Trophoblast cell (in vitro differentiated cells and primary cell): ENCODE data around the gene SEC16B.

ENCODE experiments used
- DNase-seq, 2 donors: peaks; one replicate each; pipeline ENCODE4 v3.0.0-alpha.2; 2016
- H2AFZ ChIP-seq: 2 replicates; pipeline ENCODE4 v1.6.1; 2013; ENCODE audit warnings: low read length, moderate library complexity, mild to moderate bottlenecking; ENCODE audit not compliant: insufficient read depth, poor library complexity
- H2AK5ac ChIP-seq: 2 replicates; pipeline ENCODE4 v1.6.1; 2013; ENCODE audit warnings: mild to moderate bottlenecking, low read length
- H2BK120ac ChIP-seq: 2 replicates; pipeline ENCODE4 v1.6.1; 2013; ENCODE audit warnings: low read length, mild to moderate bottlenecking, moderate library complexity; ENCODE audit not compliant: insufficient read depth, poor library complexity
- H2BK12ac ChIP-seq: 2 replicates; pipeline ENCODE4 v1.6.1; 2013; ENCODE audit warnings: mild to moderate bottlenecking, low read length, moderate library complexity
- H2BK5ac ChIP-seq: 2 replicates; pipeline ENCODE4 v1.6.1; 2013; ENCODE audit warnings: low read length, low read depth, moderate library complexity, mild to moderate bottlenecking; ENCODE audit not compliant: poor library complexity
- H3K14ac ChIP-seq: 2 replicates; pipeline ENCODE4 v1.6.1; 2013; ENCODE audit warnings: mild to moderate bottlenecking, low read length
- H3K18ac ChIP-seq: 2 replicates; pipeline ENCODE4 v1.6.1; 2013; ENCODE audit warnings: mild to moderate bottlenecking, low read length
- H3K23ac ChIP-seq: 2 replicates; pipeline ENCODE4 v1.6.1; 2013; ENCODE audit warnings: low read length
- H3K27ac ChIP-seq: 2 replicates; pipeline ENCODE4 v1.5.1; 2013; ENCODE audit warnings: low read depth, mild to moderate bottlenecking, inconsistent platforms, low read length, moderate library complexity
- H3K27me3 ChIP-seq: 2 replicates; pipeline ENCODE4 v1.6.1; 2013; ENCODE audit warnings: inconsistent platforms, mild to moderate bottlenecking, low read length, moderate library complexity; ENCODE audit not compliant: insufficient read depth
- H3K36me3 ChIP-seq, 2 experiments: 1 replicate in 1 of 2; 2 replicates in 1 of 2; pipeline ENCODE4 v1.6.1; 2013; ENCODE audit warnings: low read length in 2 of 2, mild to moderate bottlenecking in 2 of 2, moderate library complexity in 1 of 2; ENCODE audit not compliant: insufficient read depth in 2 of 2, control insufficient read depth in 1 of 2
- H3K4ac ChIP-seq: 2 replicates; pipeline ENCODE4 v1.6.1; 2013; ENCODE audit warnings: low read depth, mild to moderate bottlenecking, low read length, moderate library complexity
- H3K4me1 ChIP-seq, 2 experiments: 1 replicate in 1 of 2; 2 replicates in 1 of 2; pipeline ENCODE4 v1.6.1; 2013; ENCODE audit warnings: low read length in 2 of 2, mild to moderate bottlenecking in 2 of 2, moderate library complexity in 1 of 2; ENCODE audit not compliant: insufficient read depth in 2 of 2, control insufficient read depth in 1 of 2
- H3K4me2 ChIP-seq: 2 replicates; pipeline ENCODE4 v1.6.1; 2013; ENCODE audit warnings: inconsistent platforms, mild to moderate bottlenecking, low read length, moderate library complexity
- H3K4me3 ChIP-seq: 2 replicates; pipeline ENCODE4 v1.5.1; 2013; ENCODE audit warnings: mild to moderate bottlenecking, low read depth, low read length, inconsistent platforms
- H3K79me1 ChIP-seq: one replicate; pipeline ENCODE4 v1.6.1; 2013; ENCODE audit warnings: low read length
- H3K79me2 ChIP-seq: 2 replicates; pipeline ENCODE4 v1.6.1; 2013; ENCODE audit warnings: low read length, mild to moderate bottlenecking; ENCODE audit not compliant: control insufficient read depth, insufficient read depth, poor library complexity
- H3K9ac ChIP-seq: 2 replicates; pipeline ENCODE4 v1.6.1; 2013; ENCODE audit warnings: mild to moderate bottlenecking, low read length
- H3K9me3 ChIP-seq: 2 replicates; pipeline ENCODE4 v1.6.1; 2013; ENCODE audit warnings: low read depth, mild to moderate bottlenecking, control low read depth, inconsistent platforms, low read length; ENCODE audit not compliant: insufficient read depth
- H4K12ac ChIP-seq: 2 replicates; pipeline ENCODE4 v1.6.1; 2013; ENCODE audit warnings: low read depth, mild to moderate bottlenecking, low read length, moderate library complexity
- H4K8ac ChIP-seq: 2 replicates; pipeline ENCODE4 v1.6.1; 2013; ENCODE audit warnings: low read depth, mild to moderate bottlenecking, low read length, moderate library complexity
- H4K91ac ChIP-seq: one replicate; pipeline ENCODE4 v1.6.1; 2013; ENCODE audit warnings: low read depth, mild to moderate bottlenecking, low read length, moderate library complexity
- WGBS: extraction: QIAGEN DNeasy Blood & Tissue Kit; methylation state at CpG from one replicate; pipeline ENCODE4 v1.1.7; 2013; ENCODE audit warnings: missing lambda C conversion rate; ENCODE audit not compliant: insufficient read length, insufficient coverage; ENCODE audit errors: extremely low coverage; 5-methylcytosine and 5-hydroxymethylcytosine counted together

Gene SEC16B

GRCh38 chr1:177973585-177973984, 3.7 kb upstream of the SEC16B start:
- Histone ChIP-seq H3K18ac (no peak overlapping the region), H2AFZ (no peak overlapping the region), H3K79me1 (no peaks in the 10 kb centered on the region), H2BK120ac (no peak overlapping the region), H3K27ac (no peak overlapping the region), H3K23ac (no peak overlapping the region), H3K4ac (no peak overlapping the region), H2BK5ac (no peak overlapping the region), H3K36me3 (no peaks in the 10 kb centered on the region), H3K4me2 (no peak overlapping the region), H3K79me2 (no peaks in the 10 kb centered on the region), H3K4me1 (peaks cover 0 to 6% of the 10 kb centered on the region in 2 experiments), H3K9ac (no peak overlapping the region), H3K9me3 (no peaks in the 10 kb centered on the region), H4K8ac (no peak overlapping the region), H3K4me3 (no peak overlapping the region), H2BK12ac (no peak overlapping the region), H3K27me3 (no peaks in the 10 kb centered on the region), H4K91ac (no peak overlapping the region), H3K14ac (no peak overlapping the region), H4K12ac (no peak overlapping the region), H2AK5ac (no peak overlapping the region)
- WGBS = no CpG with 5 or more reads among the region's 3 CpGs
- DNase-seq = no peak

DNA sequence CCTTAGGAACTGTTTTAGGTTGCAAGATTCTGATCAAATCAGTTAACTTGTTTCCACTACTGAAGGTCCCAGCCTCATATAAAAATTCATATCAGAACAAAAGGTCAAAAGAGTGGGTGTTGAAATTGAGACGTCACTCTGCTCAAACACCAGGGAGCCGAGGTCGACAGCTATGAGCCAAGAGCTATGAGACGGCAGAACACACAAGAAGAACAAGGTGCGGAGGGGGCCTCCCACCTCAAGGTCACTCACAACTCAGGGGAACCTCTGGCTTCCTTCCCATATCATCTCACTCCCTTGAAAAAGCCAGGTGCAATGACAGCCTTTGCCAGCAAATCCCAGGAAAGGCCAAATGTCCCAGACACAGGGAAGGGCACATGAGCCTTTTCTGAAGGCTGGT, 749 bp downstream of the SEC16B start:
- H3K9me3 ChIP-seq = peaks cover 3% of the 10 kb centered on the region
- no CpG with 5 or more reads among the region's 5 CpGs for WGBS
- H3K27me3 ChIP-seq = no peaks in the 10 kb centered on the region
- H2AFZ ChIP-seq = no peak overlapping the region
- no peak for DNase-seq
- H3K36me3 ChIP-seq = no peaks in the 10 kb centered on the region
- no peak overlapping the region for H2AK5ac ChIP-seq
- no peaks in the 10 kb centered on the region for H3K79me1 ChIP-seq
- no peak overlapping the region for H4K91ac ChIP-seq
- no peak overlapping the region for H3K23ac ChIP-seq
- peaks cover 0 to 4% of the 10 kb centered on the region in 2 experiments for H3K4me1 ChIP-seq
- no peak overlapping the region for H3K4me2 ChIP-seq
- H3K27ac ChIP-seq = no peak overlapping the region
- no peak overlapping the region for H3K14ac ChIP-seq
- H2BK120ac ChIP-seq = no peak overlapping the region
- no peak overlapping the region for H3K4ac ChIP-seq
- H3K9ac ChIP-seq = no peak overlapping the region
- H2BK5ac ChIP-seq = no peak overlapping the region
- H4K8ac ChIP-seq = no peak overlapping the region
- no peak overlapping the region for H4K12ac ChIP-seq
- H2BK12ac ChIP-seq = no peak overlapping the region
- no peak overlapping the region for H3K18ac ChIP-seq
- H3K79me2 ChIP-seq = no peaks in the 10 kb centered on the region
- no peak overlapping the region for H3K4me3 ChIP-seq

- H2BK5ac ChIP-seq = no peak overlapping the region
- no peak overlapping the region for H2AK5ac ChIP-seq
- H3K9ac ChIP-seq = no peak overlapping the region
- H3K79me1 ChIP-seq = no peaks in the 10 kb centered on the region
- H3K4me3 ChIP-seq = no peak overlapping the region
- no peak overlapping the region for H3K14ac ChIP-seq
- no peak overlapping the region for H3K27ac ChIP-seq
- no peak overlapping the region for H4K12ac ChIP-seq
- WGBS = no CpG with 5 or more reads among the region's 2 CpGs
- no peaks in the 10 kb centered on the region for H3K36me3 ChIP-seq
- H3K4me2 ChIP-seq = no peak overlapping the region
- H3K27me3 ChIP-seq = no peaks in the 10 kb centered on the region
- peaks cover 3% of the 10 kb centered on the region for H3K9me3 ChIP-seq
- H2BK120ac ChIP-seq = no peak overlapping the region
- no peak overlapping the region for H4K91ac ChIP-seq
- DNase-seq = no peak
- H2AFZ ChIP-seq = no peak overlapping the region
- H3K4ac ChIP-seq = no peak overlapping the region
- H3K79me2 ChIP-seq = no peaks in the 10 kb centered on the region
- H4K8ac ChIP-seq = no peak overlapping the region
- H2BK12ac ChIP-seq = no peak overlapping the region
- no peak overlapping the region for H3K18ac ChIP-seq
- H3K4me1 ChIP-seq = peaks cover 0 to 7% of the 10 kb centered on the region in 2 experiments
- no peak overlapping the region for H3K23ac ChIP-seq
Measured at GRCh38 chr1:177966199-177966598, 3.7 kb downstream of the SEC16B start.

- Histone ChIP-seq H4K8ac (no peak overlapping the region), H3K27me3 (no peaks in the 10 kb centered on the region), H3K14ac (no peak overlapping the region), H3K79me2 (no peaks in the 10 kb centered on the region), H2AFZ (no peak overlapping the region), H4K12ac (no peak overlapping the region), H3K79me1 (no peaks in the 10 kb centered on the region), H3K4me2 (no peak overlapping the region), H3K4me1 (peaks cover 0 to 7% of the 10 kb centered on the region in 2 experiments), H3K27ac (no peak overlapping the region), H2BK120ac (no peak overlapping the region), H3K23ac (no peak overlapping the region), H3K4ac (no peak overlapping the region), H2BK12ac (no peak overlapping the region), H3K36me3 (no peaks in the 10 kb centered on the region), H3K9ac (no peak overlapping the region), H2BK5ac (no peak overlapping the region), H3K4me3 (no peak overlapping the region), H3K18ac (no peak overlapping the region), H3K9me3 (peaks cover 3% of the 10 kb centered on the region), H2AK5ac (no peak overlapping the region), H4K91ac (no peak overlapping the region)
- no CpG with 5 or more reads among the region's 4 CpGs for WGBS
- no peak for DNase-seq
Measured at GRCh38 chr1:177965293-177965692, 4.6 kb downstream of the SEC16B start.
